GM12878 (cell line): ENCODE measurements around the gene ASNSD1. TPM values are rescaled to one million over a fixed set of nuclear protein-coding genes. Genes with fewer than 3 reads are reported as not detected.

Experiments
- ATAC-seq: fragments of 200-7000 bp; cut with Tn5 transposase; 3 replicates; pipeline ENCODE4 v1.9.1; 2020; ENCODE audit warnings: mild to moderate bottlenecking, moderate library complexity
- BruUV-seq: library from RNA; stranded (reverse); fragments of 400-500 nt; replicated peaks from 2 replicates; lab custom pipeline; 2021; lab: Mats Ljungman, UMichigan
- CTCF ChIA-PET: fragments of 300-600 bp; sonication (Branson Sonifier 250); formaldehyde crosslinking; extraction: SDS; loops from one replicate; lab custom pipeline; 2021; ENCODE audit warnings: inconsistent platforms; lab: Yijun Ruan, JAX
- POLR2A ChIA-PET: fragments of 350-600 bp; formaldehyde crosslinking; extraction: SDS; loops from one replicate; lab custom pipeline; 2021; ENCODE audit warnings: inconsistent platforms; lab: Charles Lee
- RAD21 ChIA-PET: fragments of 300-600 bp; sonication (Branson Sonifier 250); formaldehyde crosslinking; loops from one replicate; lab custom pipeline; 2023; ENCODE audit warnings: antibody characterized with exemption; ENCODE audit not compliant: unreplicated experiment; lab: Charles Lee
- SMC1A ChIA-PET: fragments of 300-600 bp; sonication (Branson Sonifier 250); formaldehyde crosslinking; loops from one replicate; lab custom pipeline; 2023; ENCODE audit not compliant: unreplicated experiment, uncharacterized antibody; lab: Charles Lee
- DNase-seq: peaks from one replicate; pipeline ENCODE4 v3.0.0-alpha.2; 2011; ENCODE audit warnings: low read depth, low spot score
- FAIRE-seq: peaks from 3 replicates; lab custom pipeline; 2011; peaks lifted over from hg19 to GRCh38; lab: Jason Lieb, UNC
- H2AFZ ChIP-seq: 2 replicates; pipeline ENCODE4 v1.6.0; 2011; ENCODE audit warnings: low read depth, low read length, control low read depth; ENCODE audit not compliant: control insufficient read depth
- H3K27ac ChIP-seq: 2 replicates; pipeline ENCODE4 v1.5.1; 2011; ENCODE audit warnings: control low read depth; ENCODE audit not compliant: control insufficient read depth, insufficient read depth
- H3K27me3 ChIP-seq, 2 experiments: replicated peaks in 1 of 2; 2 replicates each; pipeline versions ENCODE4 v1.6.0 to v1.6.1; 2011; ENCODE audit warnings: low read length in 1 of 2; ENCODE audit not compliant: control insufficient read depth in 2 of 2, insufficient read depth in 2 of 2
- H3K36me3 ChIP-seq, 2 experiments: 2 replicates each; pipeline ENCODE4 v1.5.1; 2011; ENCODE audit warnings: low read length in 1 of 2; ENCODE audit not compliant: control insufficient read depth in 2 of 2, insufficient read depth in 2 of 2
- H3K4me1 ChIP-seq: 2 replicates; pipeline ENCODE4 v1.6.1; 2011; ENCODE audit warnings: mild to moderate bottlenecking, low read length, moderate library complexity, mixed read lengths; ENCODE audit not compliant: control insufficient read depth, insufficient read depth
- H3K4me2 ChIP-seq: 2 replicates; pipeline ENCODE4 v1.6.0; 2011; ENCODE audit warnings: control low read depth; ENCODE audit not compliant: control insufficient read depth, insufficient read depth
- H3K4me3 ChIP-seq: fragments of 200-600 bp; sonication (generic); 2 replicates; pipeline ENCODE4 v1.5.1; 2016
- H3K79me2 ChIP-seq: 2 replicates; pipeline ENCODE4 v1.6.0; 2011; ENCODE audit warnings: low read length; ENCODE audit not compliant: control insufficient read depth, insufficient read depth
- H3K9ac ChIP-seq: 2 replicates; pipeline ENCODE4 v1.8.0; 2011; ENCODE audit warnings: low read length, control low read depth, mixed read lengths; ENCODE audit not compliant: control insufficient read depth, insufficient read depth
- H3K9me3 ChIP-seq: replicated peaks from 3 replicates; pipeline ENCODE4 v1.5.1; 2011; ENCODE audit warnings: mild to moderate bottlenecking, low read length; ENCODE audit not compliant: control insufficient read depth, insufficient read depth
- H4K20me1 ChIP-seq: 2 replicates; pipeline ENCODE4 v1.6.0; 2011; ENCODE audit not compliant: control insufficient read depth, insufficient read depth
- ATF7 ChIP-seq: fragments of 450-650 bp; IDR thresholded peaks from 2 replicates; pipeline ENCODE4 v1.6.1; 2016; ENCODE audit warnings: low read depth, mild to moderate bottlenecking
- CEBPB ChIP-seq, 2 experiments: fragments of 150-350 bp in 1 of 2; IDR thresholded peaks; 2 replicates each; pipeline ENCODE4 v1.6.1; 2012 to 2014; ENCODE audit warnings: low read depth in 2 of 2, low read length in 2 of 2, borderline replicate concordance in 1 of 2, inconsistent platforms in 1 of 2
- CHD4 ChIP-seq: fragments of 200-600 bp; sonication (generic); IDR thresholded peaks from 2 replicates; pipeline ENCODE4 v1.6.1; 2016; ENCODE audit warnings: mild to moderate bottlenecking
- CREB1 ChIP-seq: IDR thresholded peaks from 2 replicates; pipeline ENCODE4 v1.6.1; 2012; ENCODE audit warnings: low read depth, mild to moderate bottlenecking, inconsistent platforms
- EP300 ChIP-seq, 2 experiments: fragments of 150-350 bp in 1 of 2; IDR thresholded peaks; 2 replicates each; pipeline ENCODE4 v1.6.1; 2011 to 2012; ENCODE audit warnings: low read depth in 2 of 2, low read length in 2 of 2, borderline replicate concordance in 1 of 2, improper control_type of control experiment in 1 of 2, inconsistent platforms in 1 of 2; ENCODE audit not compliant: control insufficient read depth in 1 of 2
- ETV6 ChIP-seq, 2 experiments: fragments of 450-650 bp in 1 of 2; IDR thresholded peaks in 1 of 2; conservative IDR thresholded peaks in 1 of 2; 2 replicates each; pipeline ENCODE4 v1.6.1; 2014; ENCODE audit warnings: antibody characterized with exemption in 1 of 2, borderline replicate concordance in 1 of 2, low read depth in 1 of 2, mild to moderate bottlenecking in 1 of 2, moderate library complexity in 1 of 2
- KLF5 ChIP-seq: fragments of 450-650 bp; IDR thresholded peaks from 2 replicates; pipeline ENCODE4 v1.6.1; 2014; ENCODE audit warnings: mild to moderate bottlenecking; ENCODE audit not compliant: partially characterized antibody
- MLLT1 ChIP-seq: fragments of 450-650 bp; IDR thresholded peaks from 2 replicates; pipeline ENCODE4 v1.6.1; 2016; ENCODE audit warnings: mild to moderate bottlenecking
- MYB ChIP-seq: fragments of 150-350 bp; IDR thresholded peaks from 2 replicates; pipeline ENCODE4 v1.6.1; 2014; ENCODE audit warnings: mild to moderate bottlenecking, low read depth, low read length, borderline replicate concordance
- MYC ChIP-seq: IDR thresholded peaks from 2 replicates; pipeline ENCODE4 v1.6.1; 2011; ENCODE audit warnings: mild to moderate bottlenecking, low read length, moderate library complexity, inconsistent platforms; ENCODE audit not compliant: insufficient read depth, insufficient replicate concordance, insufficient read length, severe bottlenecking
- NFIC ChIP-seq: IDR thresholded peaks from 2 replicates; pipeline ENCODE4 v1.6.1; 2012; ENCODE audit warnings: low read depth, mild to moderate bottlenecking, inconsistent platforms, low read length, moderate library complexity
- NFYB ChIP-seq: IDR thresholded peaks from 2 replicates; pipeline ENCODE4 v1.6.1; 2011; ENCODE audit warnings: low read depth, mild to moderate bottlenecking, low read length, improper control_type of control experiment, moderate library complexity; ENCODE audit not compliant: insufficient read depth
- POU2F2 ChIP-seq: IDR thresholded peaks from 3 replicates; pipeline ENCODE4 v1.6.1; 2011; ENCODE audit warnings: low read depth, mild to moderate bottlenecking, low read length, borderline replicate concordance
- RBBP5 ChIP-seq: fragments of 200-600 bp; sonication (generic); conservative IDR thresholded peaks from 2 replicates; pipeline ENCODE4 v1.6.1; 2016
- SIX5 ChIP-seq: IDR thresholded peaks from 2 replicates; pipeline ENCODE4 v1.6.1; 2011; ENCODE audit warnings: mild to moderate bottlenecking, low read depth, low read length, moderate library complexity; ENCODE audit not compliant: severe bottlenecking
- SKIL ChIP-seq: fragments of 450-650 bp; IDR thresholded peaks from 2 replicates; pipeline ENCODE4 v1.6.1; 2017; ENCODE audit warnings: mild to moderate bottlenecking, low read depth, inconsistent platforms; ENCODE audit not compliant: poor library complexity, severe bottlenecking
- SMAD1 ChIP-seq: fragments of 450-650 bp; IDR thresholded peaks from 2 replicates; pipeline ENCODE4 v1.6.1; 2018; ENCODE audit warnings: mild to moderate bottlenecking, low read depth; ENCODE audit not compliant: partially characterized antibody
- SMAD5 ChIP-seq: IDR thresholded peaks from 2 replicates; pipeline ENCODE4 v1.6.1; 2016; ENCODE audit warnings: antibody characterized with exemption, low read depth
- SMC3 ChIP-seq: IDR thresholded peaks from 2 replicates; pipeline ENCODE4 v1.6.1; 2011; ENCODE audit warnings: low read length, improper control_type of control experiment, borderline replicate concordance
- SREBF2 ChIP-seq: IDR thresholded peaks from 2 replicates; pipeline ENCODE4 v1.6.1; 2012; ENCODE audit warnings: mild to moderate bottlenecking, low read length
- TCF12 ChIP-seq: IDR thresholded peaks from 2 replicates; pipeline ENCODE4 v1.6.1; 2011; ENCODE audit warnings: low read depth, mild to moderate bottlenecking, low read length
- TCF7 ChIP-seq: IDR thresholded peaks from 2 replicates; pipeline ENCODE4 v1.6.1; 2014; ENCODE audit warnings: antibody characterized with exemption, borderline replicate concordance
- WGBS: methylation state at CpG from one replicate; pipeline ENCODE4 v1.1.6; 2016; ENCODE audit warnings: low lambda C conversion rate; ENCODE audit not compliant: insufficient replicate concordance, insufficient coverage; ENCODE audit errors: missing lambda C conversion rate; 5-methylcytosine and 5-hydroxymethylcytosine counted together
- in situ Hi-C: fragments of 300-500 bp; cut with MboI; formaldehyde crosslinking; loops from 9 replicates; pipeline ENCODE4 v1.14.3; 2018; ENCODE audit warnings: mixed read lengths
- intact Hi-C: fragments of 100-400 bp; cut with micrococcal nuclease; formaldehyde crosslinking; loops from one replicate; pipeline ENCODE4 v1.14.2; 2022; ENCODE audit not compliant: unreplicated experiment
- polyA plus RNA-seq, 11 experiments: library from polyadenylated mRNA; depleted of rRNA in 4 of 11; unstranded in 6 of 11; stranded (reverse) in 5 of 11; fragments of >200 nt; fragmentation: Nextera tagmentation in 4 of 11; fragmentation: Illumina TruSeq in 1 of 11; extraction: Ambion mirVana in 4 of 11; extraction: Trizol in 1 of 11; gene quantifications; 1 replicate in 1 of 11; 2 replicates in 10 of 11; pipeline versions ENCODE4 v1.2.1 to v1.2.3, GENCODE V29; 2011 to 2016; ENCODE audit warnings: inconsistent platforms in 2 of 11, missing spikeins in 2 of 11, low read depth in 1 of 11
- total RNA-seq, 4 experiments: library from RNA; depleted of rRNA in 3 of 4; stranded (reverse); fragments of >200 nt in 3 of 4; fragmentation: Illumina TruSeq in 1 of 4; extraction: Trizol in 1 of 4; gene quantifications; 2 replicates each; pipeline versions ENCODE4 v1.2.1 to v1.2.3, GENCODE V29; 2013 to 2021

The ASNSD1 gene
- total and polyA plus RNA-seq, 10 of the 15 experiments (the other 5 are each of a cell fraction or from before 2014, with no cell fraction given) = 39.1 to 89.8 (median 72.1) TPM

- TF ChIP-seq SMAD1 = no peak
- no peak for TF ChIP-seq ETV6 (conservative IDR thresholded peaks at IDR 0.05 in 1 of 2, IDR thresholded peaks at IDR 0.05 in 1 of 2; ENCODE audit: borderline replicate concordance in 1 of 2, low read depth in 1 of 2)
- TF ChIP-seq SKIL = no peak
- no peak for TF ChIP-seq POU2F2
- no peak for TF ChIP-seq TCF7
These were observed 20.3 kb upstream of the ASNSD1 start (continued) for GRCh38 chr2:189641002-189641401.

GRCh38 chr2:189641590-189641989, 19.7 kb upstream of the ASNSD1 start:
- H3K79me2 ChIP-seq = no peaks in the 10 kb centered on the region
- no peak overlapping the region for H3K4me2 ChIP-seq
- CTCF ChIA-PET = no interaction called here
- ATAC-seq (no peak), DNase-seq (no peak), FAIRE-seq (no peak)
- RAD21 ChIA-PET = no interaction called here
- SMC1A ChIA-PET = interaction anchor here (1.1 kb wide), 1 partner anchor 12 kb away, joined by 4 read pairs; no protein-coding TSS in a partner anchor
- H3K36me3 ChIP-seq = no peaks in the 10 kb centered on the region
- H2AFZ ChIP-seq = no peak overlapping the region
- H3K9ac ChIP-seq = no peak overlapping the region
- intact Hi-C loops = no loop called here
- WGBS = 70% methylated on average over 2 of the region's 2 CpGs
- POLR2A ChIA-PET = no interaction called here
- H3K9me3 ChIP-seq = no peaks in the 10 kb centered on the region
- H3K4me1 ChIP-seq = no peaks in the 10 kb centered on the region
- no TSS peak for BruUV-seq
- H3K27ac ChIP-seq = no peak overlapping the region
- TF ChIP-seq NFIC = no peak
- TF ChIP-seq NFYB = no peak
- TF ChIP-seq MYC = no peak
- TF ChIP-seq RBBP5 = no peak
- no peak for TF ChIP-seq TCF12
- no peak for TF ChIP-seq KLF5
- TF ChIP-seq EP300 (IDR thresholded peaks at IDR 0.05; ENCODE audit: borderline replicate concordance in 1 of 2, control insufficient read depth in 1 of 2, low read depth in 2 of 2, low read length in 2 of 2) = no peak
- TF ChIP-seq TCF7 = no peak
- TF ChIP-seq SMC3 = no peak
- TF ChIP-seq SMAD5 = no peak
- no peak for TF ChIP-seq SREBF2
- TF ChIP-seq CREB1 = no peak
- no peak for TF ChIP-seq CHD4
- TF ChIP-seq MYB = no peak
- TF ChIP-seq SIX5 = no peak
- no peak for TF ChIP-seq MLLT1
- TF ChIP-seq CEBPB (IDR thresholded peaks at IDR 0.05; ENCODE audit: borderline replicate concordance in 1 of 2, low read depth in 2 of 2, low read length in 2 of 2) = no peak
- TF ChIP-seq ATF7 = no peak
- H4K20me1 ChIP-seq = no peaks in the 10 kb centered on the region
- in situ Hi-C loops = no loop called here
- H3K27me3 ChIP-seq = no peaks in the 10 kb centered on the region
- no peak overlapping the region for H3K4me3 ChIP-seq
